Stimulated activated naive B cell treated with anti-CD40 and anti-IgM and Interleukin-4, amounts not matched to agents 10 μg/mL and 1 μg/mL and 100 μg/mL, for 72 hours (primary cell): ENCODE data around the gene CDHR4.
A peak's percentile ranks its signal among the peaks of the same experiment; 100 is the strongest.
"Not testable (repeated sequence)": the region's sequence is repeated elsewhere in the genome, so short reads cannot be mapped to it uniquely, and the experiment has no call there.

Source experiments
- ATAC-seq, 2 donors: fragments of 150-1000 bp; cut with Tn5 transposase; replicated peaks; 2 replicates each; pipeline ENCODE4 v1.10.0; 2021; ENCODE audit warnings: moderate library complexity in 1 of 2
- DNase-seq: peaks from one replicate; pipeline ENCODE4 v3.0.0; 2021
- H3K27ac Mint-ChIP-seq: one replicate; pipeline ENCODE4 v1.8.0; 2022; ENCODE audit warnings: mild to moderate bottlenecking, mixed read lengths
- H3K27me3 Mint-ChIP-seq, 2 donors: one replicate each; pipeline ENCODE4 v1.8.0; 2022; ENCODE audit warnings: mixed read lengths in 2 of 2
- H3K36me3 Mint-ChIP-seq, 2 donors: one replicate each; pipeline ENCODE4 v1.8.0; 2022; ENCODE audit warnings: mixed read lengths in 2 of 2, mild to moderate bottlenecking in 1 of 2
- H3K4me1 Mint-ChIP-seq, 2 donors: one replicate each; pipeline ENCODE4 v1.8.0; 2022; ENCODE audit warnings: mixed read lengths in 2 of 2, mild to moderate bottlenecking in 1 of 2
- H3K4me3 Mint-ChIP-seq, 2 donors: one replicate each; pipeline ENCODE4 v1.8.0; 2022; ENCODE audit warnings: mild to moderate bottlenecking in 2 of 2, mixed read lengths in 2 of 2, moderate library complexity in 1 of 2
- H3K9me3 Mint-ChIP-seq, 2 donors: one replicate each; pipeline ENCODE4 v1.8.0; 2022; ENCODE audit warnings: mixed read lengths in 2 of 2, mild to moderate bottlenecking in 1 of 2

Gene CDHR4

GRCh38 chr3:49799761-49800160 lies at the start of gene CDHR4:
TSS of gene CDHR4 (minus strand) at chr3:49799873. CDS start at chr3:49799812, 61 bp downstream.
- Mint-ChIP-seq H3K4me3 (no peak within 1 kb of the TSS), H3K9me3 (no peaks in the 10 kb centered on the region), H3K27me3 (peaks cover 9 to 22% of the 10 kb centered on the region in 2 donors), H3K4me1 (peaks cover 14 to 24% of the 10 kb centered on the region in 2 donors), H3K27ac (no peak within 1 kb of the TSS), H3K36me3 (no peaks in the 10 kb centered on the region)
- ATAC-seq: no peak
- no peak for DNase-seq

- H3K9me3 Mint-ChIP-seq: no peaks in the 10 kb centered on the region
- H3K27ac Mint-ChIP-seq: no peak overlapping the region
- no peaks in the 10 kb centered on the region for H3K27me3 Mint-ChIP-seq
- ATAC-seq (no peak), DNase-seq (no peak)
- H3K4me1 Mint-ChIP-seq: peaks cover 0 to 6% of the 10 kb centered on the region in 2 donors
- no peak overlapping the region for H3K4me3 Mint-ChIP-seq
- H3K36me3 Mint-ChIP-seq: peaks cover 11 to 17% of the 10 kb centered on the region in 2 donors
Observed at GRCh38 chr3:49845694-49846093, 46.0 kb upstream of the CDHR4 start.

- Mint-ChIP-seq H3K36me3 (peaks cover 9 to 17% of the 10 kb centered on the region in 2 donors), H3K4me1 (peaks cover 0 to 7% of the 10 kb centered on the region in 2 donors), H3K9me3 (no peaks in the 10 kb centered on the region), H3K27me3 (no peaks in the 10 kb centered on the region), H3K27ac (no peak overlapping the region), H3K4me3 (no peak overlapping the region)
- DNase-seq: no peak
- no peak for ATAC-seq
Observed at GRCh38 chr3:49844464-49845183, 45.0 kb upstream of the CDHR4 start.

- Mint-ChIP-seq H3K27me3 (no peaks in the 10 kb centered on the region), H3K4me3 (no peak overlapping the region), H3K27ac (no peak overlapping the region), H3K4me1 (peaks cover 2 to 7% of the 10 kb centered on the region in 2 donors), H3K36me3 (peaks cover 9 to 17% of the 10 kb centered on the region in 2 donors), H3K9me3 (no peaks in the 10 kb centered on the region)
- ATAC-seq (no peak), DNase-seq (no peak)
Observed at GRCh38 chr3:49842843-49843517, 43.3 kb upstream of the CDHR4 start.

GRCh38 chr3:49841806-49842205 lies 42.1 kb upstream of the CDHR4 start:
- Mint-ChIP-seq H3K4me1 (peaks cover 2 to 7% of the 10 kb centered on the region in 2 donors), H3K27me3 (no peaks in the 10 kb centered on the region), H3K9me3 (no peaks in the 10 kb centered on the region), H3K36me3 (peaks cover 10 to 12% of the 10 kb centered on the region in 2 donors), H3K27ac (no peak overlapping the region), H3K4me3 (no peak overlapping the region)
- ATAC-seq (no peak), DNase-seq (no peak)

- no peak overlapping the region for H3K27ac Mint-ChIP-seq
- H3K36me3 Mint-ChIP-seq: peaks cover 10 to 12% of the 10 kb centered on the region in 2 donors
- peak; percentile 23 to 46 for ATAC-seq
Observed at GRCh38 chr3:49841126-49841696, 41.5 kb upstream of the CDHR4 start.

GRCh38 chr3:49840388-49840787 lies 40.7 kb upstream of the CDHR4 start:
- H3K27me3 Mint-ChIP-seq: no peaks in the 10 kb centered on the region
- peaks cover 2 to 7% of the 10 kb centered on the region in 2 donors for H3K4me1 Mint-ChIP-seq
- no peaks in the 10 kb centered on the region for H3K9me3 Mint-ChIP-seq
- peaks cover 8% of the 10 kb centered on the region in 2 donors for H3K36me3 Mint-ChIP-seq
- no peak overlapping the region for H3K4me3 Mint-ChIP-seq
- no peak for ATAC-seq
- H3K27ac Mint-ChIP-seq: no peak overlapping the region
- no peak for DNase-seq

More at GRCh38 chr3:49841126-49841696, 41.5 kb upstream of the CDHR4 start:
- Mint-ChIP-seq H3K4me1 (peaks cover 2 to 7% of the 10 kb centered on the region in 2 donors), H3K9me3 (no peaks in the 10 kb centered on the region), H3K4me3 (no peak overlapping the region), H3K27me3 (no peaks in the 10 kb centered on the region)
- DNase-seq: no peak

- ATAC-seq (peak; percentile 95 to 96), DNase-seq (peak; percentile 42)
- Mint-ChIP-seq H3K9me3 (no peaks in the 10 kb centered on the region), H3K27me3 (no peaks in the 10 kb centered on the region), H3K27ac (no peak overlapping the region), H3K4me1 (peaks cover 2 to 7% of the 10 kb centered on the region in 2 donors), H3K36me3 (peaks cover 6 to 13% of the 10 kb centered on the region in 2 donors), H3K4me3 (no peak overlapping the region)
Observed at GRCh38 chr3:49839193-49839809, 39.6 kb upstream of the CDHR4 start.

GRCh38 chr3:49831341-49831740 lies 31.7 kb upstream of the CDHR4 start:
- Mint-ChIP-seq H3K36me3 (peaks cover 20 to 33% of the 10 kb centered on the region in 2 donors), H3K27ac (peak overlapping the region; percentile 10), H3K9me3 (no peaks in the 10 kb centered on the region), H3K27me3 (no peaks in the 10 kb centered on the region), H3K4me1 (peaks cover 0 to 11% of the 10 kb centered on the region in 2 donors), H3K4me3 (no peak overlapping the region)
- no peak for ATAC-seq
- DNase-seq: no peak

GRCh38 chr3:49826016-49826415 lies 26.3 kb upstream of the CDHR4 start:
- ATAC-seq: no peak
- Mint-ChIP-seq H3K27me3 (no peaks in the 10 kb centered on the region), H3K4me3 (no peak overlapping the region), H3K9me3 (no peaks in the 10 kb centered on the region), H3K27ac (no peak overlapping the region), H3K36me3 (peaks cover 3 to 13% of the 10 kb centered on the region in 2 donors), H3K4me1 (peaks cover 0 to under 1% of the 10 kb centered on the region in 2 donors)
- no peak for DNase-seq

- DNase-seq, H3K27ac Mint-ChIP-seq, ATAC-seq, H3K27me3 Mint-ChIP-seq, H3K4me3 Mint-ChIP-seq, H3K9me3 Mint-ChIP-seq, H3K4me1 Mint-ChIP-seq, H3K36me3 Mint-ChIP-seq: not testable (repeated sequence)
Observed at GRCh38 chr3:49823131-49823530, 23.5 kb upstream of the CDHR4 start.

- peak; percentile 84 to 93 for ATAC-seq
- peaks cover 6 to 28% of the 10 kb centered on the region in 2 donors for H3K36me3 Mint-ChIP-seq
- H3K4me1 Mint-ChIP-seq: peaks cover 22 to 55% of the 10 kb centered on the region in 2 donors
- H3K27ac Mint-ChIP-seq: peak within 1 kb of the TSS; percentile 96
- no peaks in the 10 kb centered on the region for H3K27me3 Mint-ChIP-seq
- no peaks in the 10 kb centered on the region for H3K9me3 Mint-ChIP-seq
- H3K4me3 Mint-ChIP-seq: peak within 1 kb of the TSS; percentile 94 to 96
- peak; percentile 17 for DNase-seq
Observed at GRCh38 chr3:49813497-49814174, 14.0 kb upstream of the CDHR4 start, which contains the start of gene UBA7. TSS of gene UBA7 (minus strand) at chr3:49813953. CDS start at chr3:49813787, 166 bp downstream.

GRCh38 chr3:49812916-49813496 lies 13.3 kb upstream of the CDHR4 start:
- H3K27me3 Mint-ChIP-seq: no peaks in the 10 kb centered on the region
- ATAC-seq: peak in 1 of 2 donors; percentile 17
- H3K9me3 Mint-ChIP-seq: no peaks in the 10 kb centered on the region
- H3K4me3 Mint-ChIP-seq: peak overlapping the region; percentile 94 to 96
- peak overlapping the region; percentile 96 for H3K27ac Mint-ChIP-seq
- H3K36me3 Mint-ChIP-seq: peaks cover 6 to 31% of the 10 kb centered on the region in 2 donors
- DNase-seq: no peak
- H3K4me1 Mint-ChIP-seq: peaks cover 28 to 62% of the 10 kb centered on the region in 2 donors
